ENCODE results near the gene TAF4B.

The TAF4B gene

DNA sequence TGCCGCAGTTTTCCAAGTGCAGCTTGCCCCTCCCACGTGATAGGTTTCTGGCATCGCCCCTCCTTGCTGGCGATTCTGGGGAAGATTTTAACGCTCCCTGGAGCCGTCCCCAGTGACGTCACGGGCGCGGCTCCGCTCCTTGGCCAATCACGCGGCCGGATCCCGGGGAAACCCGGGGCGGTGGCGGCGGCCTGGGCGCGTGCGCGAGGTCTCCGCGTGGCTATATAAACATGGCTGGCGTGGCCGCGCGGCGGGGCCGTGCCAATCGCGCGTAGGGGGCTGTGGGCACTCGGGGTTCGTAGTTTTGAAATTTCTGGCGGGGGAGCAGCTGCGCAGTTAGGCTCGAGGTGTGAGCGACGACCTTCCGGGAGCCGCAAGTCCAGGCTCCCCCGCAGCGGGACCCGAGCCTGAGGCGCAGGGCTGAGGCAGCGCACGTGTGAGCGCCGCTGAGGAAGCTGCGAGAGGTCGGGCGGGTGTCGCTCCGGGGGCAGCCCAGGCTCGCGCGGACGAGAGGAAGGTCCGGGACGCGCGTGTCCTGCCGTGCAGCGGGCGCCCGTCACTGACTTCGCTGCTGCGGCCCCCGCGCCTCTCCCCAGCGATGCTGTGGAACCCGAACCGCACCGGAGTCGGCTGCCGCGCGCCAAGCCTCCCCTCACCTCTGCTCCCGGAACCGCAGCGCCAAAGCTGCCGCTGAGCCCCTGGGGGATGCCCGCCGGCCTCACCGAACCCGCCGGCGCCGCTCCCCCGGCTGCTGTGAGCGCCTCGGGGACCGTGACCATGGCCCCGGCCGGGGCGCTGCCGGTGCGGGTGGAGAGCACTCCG, at the start of gene TAF4B (continued):
- TF ChIP-seq, protein P1, sequence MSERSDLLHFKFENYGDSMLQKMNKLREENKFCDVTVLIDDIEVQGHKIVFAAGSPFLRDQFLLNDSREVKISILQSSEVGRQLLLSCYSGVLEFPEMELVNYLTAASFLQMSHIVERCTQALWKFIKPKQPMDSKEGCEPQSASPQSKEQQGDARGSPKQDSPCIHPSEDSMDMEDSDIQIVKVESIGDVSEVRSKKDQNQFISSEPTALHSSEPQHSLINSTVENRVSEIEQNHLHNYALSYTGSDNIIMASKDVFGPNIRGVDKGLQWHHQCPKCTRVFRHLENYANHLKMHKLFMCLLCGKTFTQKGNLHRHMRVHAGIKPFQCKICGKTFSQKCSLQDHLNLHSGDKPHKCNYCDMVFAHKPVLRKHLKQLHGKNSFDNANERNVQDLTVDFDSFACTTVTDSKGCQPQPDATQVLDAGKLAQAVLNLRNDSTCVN (tag by site-specific recombination; optimal IDR thresholded peaks at IDR 0.05): peak; percentile 99
- TF ChIP-seq IKZF3 (tag by site-specific recombination; IDR thresholded peaks at IDR 0.05) (peak; percentile 95), PRDM1 (tag by site-specific recombination; IDR thresholded peaks at IDR 0.05) (no peak), SP7 (tag by site-specific recombination; IDR thresholded peaks at IDR 0.05) (peak; percentile 68), ZEB2 (tag by site-specific recombination; IDR thresholded peaks at IDR 0.05) (no peak; the same call in none of the 2 replicates), ZNF140 (tag by site-specific recombination; IDR thresholded peaks at IDR 0.05) (no peak), ZNF596 (tag by site-specific recombination; IDR thresholded peaks at IDR 0.05) (no peak), ZNF707 (tag by site-specific recombination; IDR thresholded peaks at IDR 0.05) (no peak), OVOL3 (tag by site-specific recombination; IDR thresholded peaks at IDR 0.05) (no peak), ZNF132 (tag by site-specific recombination; IDR thresholded peaks at IDR 0.05; ENCODE audit: borderline replicate concordance) (no peak), ZNF624 (tag by site-specific recombination; IDR thresholded peaks at IDR 0.05) (no peak), ZNF239 (tag by site-specific recombination; IDR thresholded peaks at IDR 0.05) (no peak), ZNF580 (tag by site-specific recombination; IDR thresholded peaks at IDR 0.05) (0 out of 2 replicates have a peak, but pooled peaks have one; percentile 23), ZNF2 (tag by site-specific recombination; IDR thresholded peaks at IDR 0.05) (no peak), ZSCAN18 (tag by site-specific recombination; IDR thresholded peaks at IDR 0.05) (no peak), ZNF174 (tag by site-specific recombination; IDR thresholded peaks at IDR 0.05) (no peak), ZNF341 (tag by site-specific recombination; IDR thresholded peaks at IDR 0.05; ENCODE audit: low read depth) (peak; percentile 63), ZNF292 (tag by site-specific recombination; IDR thresholded peaks at IDR 0.05; ENCODE audit: borderline replicate concordance, low read depth) (no peak)
- TF ChIP-seq, protein P2, sequence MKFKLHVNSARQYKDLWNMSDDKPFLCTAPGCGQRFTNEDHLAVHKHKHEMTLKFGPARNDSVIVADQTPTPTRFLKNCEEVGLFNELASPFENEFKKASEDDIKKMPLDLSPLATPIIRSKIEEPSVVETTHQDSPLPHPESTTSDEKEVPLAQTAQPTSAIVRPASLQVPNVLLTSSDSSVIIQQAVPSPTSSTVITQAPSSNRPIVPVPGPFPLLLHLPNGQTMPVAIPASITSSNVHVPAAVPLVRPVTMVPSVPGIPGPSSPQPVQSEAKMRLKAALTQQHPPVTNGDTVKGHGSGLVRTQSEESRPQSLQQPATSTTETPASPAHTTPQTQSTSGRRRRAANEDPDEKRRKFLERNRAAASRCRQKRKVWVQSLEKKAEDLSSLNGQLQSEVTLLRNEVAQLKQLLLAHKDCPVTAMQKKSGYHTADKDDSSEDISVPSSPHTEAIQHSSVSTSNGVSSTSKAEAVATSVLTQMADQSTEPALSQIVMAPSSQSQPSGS (tag by site-specific recombination; IDR thresholded peaks at IDR 0.05; ENCODE audit: low read depth): peak; percentile 95
- TF ChIP-seq, protein P3, sequence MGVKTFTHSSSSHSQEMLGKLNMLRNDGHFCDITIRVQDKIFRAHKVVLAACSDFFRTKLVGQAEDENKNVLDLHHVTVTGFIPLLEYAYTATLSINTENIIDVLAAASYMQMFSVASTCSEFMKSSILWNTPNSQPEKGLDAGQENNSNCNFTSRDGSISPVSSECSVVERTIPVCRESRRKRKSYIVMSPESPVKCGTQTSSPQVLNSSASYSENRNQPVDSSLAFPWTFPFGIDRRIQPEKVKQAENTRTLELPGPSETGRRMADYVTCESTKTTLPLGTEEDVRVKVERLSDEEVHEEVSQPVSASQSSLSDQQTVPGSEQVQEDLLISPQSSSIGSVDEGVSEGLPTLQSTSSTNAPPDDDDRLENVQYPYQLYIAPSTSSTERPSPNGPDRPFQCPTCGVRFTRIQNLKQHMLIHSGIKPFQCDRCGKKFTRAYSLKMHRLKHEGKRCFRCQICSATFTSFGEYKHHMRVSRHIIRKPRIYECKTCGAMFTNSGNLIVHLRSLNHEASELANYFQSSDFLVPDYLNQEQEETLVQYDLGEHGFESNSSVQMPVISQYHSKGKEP (tag by site-specific recombination; IDR thresholded peaks at IDR 0.05): no peak
- TF ChIP-seq, protein P4, sequence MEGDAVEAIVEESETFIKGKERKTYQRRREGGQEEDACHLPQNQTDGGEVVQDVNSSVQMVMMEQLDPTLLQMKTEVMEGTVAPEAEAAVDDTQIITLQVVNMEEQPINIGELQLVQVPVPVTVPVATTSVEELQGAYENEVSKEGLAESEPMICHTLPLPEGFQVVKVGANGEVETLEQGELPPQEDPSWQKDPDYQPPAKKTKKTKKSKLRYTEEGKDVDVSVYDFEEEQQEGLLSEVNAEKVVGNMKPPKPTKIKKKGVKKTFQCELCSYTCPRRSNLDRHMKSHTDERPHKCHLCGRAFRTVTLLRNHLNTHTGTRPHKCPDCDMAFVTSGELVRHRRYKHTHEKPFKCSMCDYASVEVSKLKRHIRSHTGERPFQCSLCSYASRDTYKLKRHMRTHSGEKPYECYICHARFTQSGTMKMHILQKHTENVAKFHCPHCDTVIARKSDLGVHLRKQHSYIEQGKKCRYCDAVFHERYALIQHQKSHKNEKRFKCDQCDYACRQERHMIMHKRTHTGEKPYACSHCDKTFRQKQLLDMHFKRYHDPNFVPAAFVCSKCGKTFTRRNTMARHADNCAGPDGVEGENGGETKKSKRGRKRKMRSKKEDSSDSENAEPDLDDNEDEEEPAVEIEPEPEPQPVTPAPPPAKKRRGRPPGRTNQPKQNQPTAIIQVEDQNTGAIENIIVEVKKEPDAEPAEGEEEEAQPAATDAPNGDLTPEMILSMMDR (tag by site-specific recombination; IDR thresholded peaks at IDR 0.05): no peak
- TF ChIP-seq, protein P5, sequence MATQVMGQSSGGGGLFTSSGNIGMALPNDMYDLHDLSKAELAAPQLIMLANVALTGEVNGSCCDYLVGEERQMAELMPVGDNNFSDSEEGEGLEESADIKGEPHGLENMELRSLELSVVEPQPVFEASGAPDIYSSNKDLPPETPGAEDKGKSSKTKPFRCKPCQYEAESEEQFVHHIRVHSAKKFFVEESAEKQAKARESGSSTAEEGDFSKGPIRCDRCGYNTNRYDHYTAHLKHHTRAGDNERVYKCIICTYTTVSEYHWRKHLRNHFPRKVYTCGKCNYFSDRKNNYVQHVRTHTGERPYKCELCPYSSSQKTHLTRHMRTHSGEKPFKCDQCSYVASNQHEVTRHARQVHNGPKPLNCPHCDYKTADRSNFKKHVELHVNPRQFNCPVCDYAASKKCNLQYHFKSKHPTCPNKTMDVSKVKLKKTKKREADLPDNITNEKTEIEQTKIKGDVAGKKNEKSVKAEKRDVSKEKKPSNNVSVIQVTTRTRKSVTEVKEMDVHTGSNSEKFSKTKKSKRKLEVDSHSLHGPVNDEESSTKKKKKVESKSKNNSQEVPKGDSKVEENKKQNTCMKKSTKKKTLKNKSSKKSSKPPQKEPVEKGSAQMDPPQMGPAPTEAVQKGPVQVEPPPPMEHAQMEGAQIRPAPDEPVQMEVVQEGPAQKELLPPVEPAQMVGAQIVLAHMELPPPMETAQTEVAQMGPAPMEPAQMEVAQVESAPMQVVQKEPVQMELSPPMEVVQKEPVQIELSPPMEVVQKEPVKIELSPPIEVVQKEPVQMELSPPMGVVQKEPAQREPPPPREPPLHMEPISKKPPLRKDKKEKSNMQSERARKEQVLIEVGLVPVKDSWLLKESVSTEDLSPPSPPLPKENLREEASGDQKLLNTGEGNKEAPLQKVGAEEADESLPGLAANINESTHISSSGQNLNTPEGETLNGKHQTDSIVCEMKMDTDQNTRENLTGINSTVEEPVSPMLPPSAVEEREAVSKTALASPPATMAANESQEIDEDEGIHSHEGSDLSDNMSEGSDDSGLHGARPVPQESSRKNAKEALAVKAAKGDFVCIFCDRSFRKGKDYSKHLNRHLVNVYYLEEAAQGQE (tag by site-specific recombination; IDR thresholded peaks at IDR 0.05): no peak
- TF ChIP-seq, protein P6, sequence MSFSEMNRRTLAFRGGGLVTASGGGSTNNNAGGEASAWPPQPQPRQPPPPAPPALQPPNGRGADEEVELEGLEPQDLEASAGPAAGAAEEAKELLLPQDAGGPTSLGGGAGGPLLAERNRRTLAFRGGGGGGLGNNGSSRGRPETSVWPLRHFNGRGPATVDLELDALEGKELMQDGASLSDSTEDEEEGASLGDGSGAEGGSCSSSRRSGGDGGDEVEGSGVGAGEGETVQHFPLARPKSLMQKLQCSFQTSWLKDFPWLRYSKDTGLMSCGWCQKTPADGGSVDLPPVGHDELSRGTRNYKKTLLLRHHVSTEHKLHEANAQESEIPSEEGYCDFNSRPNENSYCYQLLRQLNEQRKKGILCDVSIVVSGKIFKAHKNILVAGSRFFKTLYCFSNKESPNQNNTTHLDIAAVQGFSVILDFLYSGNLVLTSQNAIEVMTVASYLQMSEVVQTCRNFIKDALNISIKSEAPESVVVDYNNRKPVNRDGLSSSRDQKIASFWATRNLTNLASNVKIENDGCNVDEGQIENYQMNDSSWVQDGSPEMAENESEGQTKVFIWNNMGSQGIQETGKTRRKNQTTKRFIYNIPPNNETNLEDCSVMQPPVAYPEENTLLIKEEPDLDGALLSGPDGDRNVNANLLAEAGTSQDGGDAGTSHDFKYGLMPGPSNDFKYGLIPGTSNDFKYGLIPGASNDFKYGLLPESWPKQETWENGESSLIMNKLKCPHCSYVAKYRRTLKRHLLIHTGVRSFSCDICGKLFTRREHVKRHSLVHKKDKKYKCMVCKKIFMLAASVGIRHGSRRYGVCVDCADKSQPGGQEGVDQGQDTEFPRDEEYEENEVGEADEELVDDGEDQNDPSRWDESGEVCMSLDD (tag by site-specific recombination; IDR thresholded peaks at IDR 0.05): peak; percentile 72; the same call in 1 of the 2 replicates

All from HEK293 (cell line).